Nephron (organoid): ENCODE measurements around the gene MYO1B.
A peak's percentile ranks its signal among the peaks of the same experiment; 100 is the strongest.

Experiments
- H3K27ac Mint-ChIP-seq, 3 experiments: 2 replicates each; pipeline ENCODE4 v1.8.0; 2020; ENCODE audit warnings: mixed read lengths in 3 of 3, mild to moderate bottlenecking in 2 of 3, moderate library complexity in 1 of 3
- H3K27me3 Mint-ChIP-seq: 2 replicates; pipeline ENCODE4 v1.8.0; 2021; ENCODE audit warnings: low read depth, mild to moderate bottlenecking, moderate library complexity, mixed read lengths
- H3K36me3 Mint-ChIP-seq: 2 replicates; pipeline ENCODE4 v1.8.0; 2020; ENCODE audit warnings: low read depth, mixed read lengths
- H3K4me1 Mint-ChIP-seq: 2 replicates; pipeline ENCODE4 v1.8.0; 2020; ENCODE audit warnings: mixed read lengths
- H3K4me3 Mint-ChIP-seq, 3 experiments: 2 replicates each; pipeline ENCODE4 v1.8.0; 2020; ENCODE audit warnings: mild to moderate bottlenecking in 3 of 3, mixed read lengths in 3 of 3, moderate library complexity in 2 of 3
- H3K9me3 Mint-ChIP-seq: 2 replicates; pipeline ENCODE4 v1.8.0; 2020; ENCODE audit warnings: mixed read lengths
- CTCF ChIP-seq, 3 experiments: fragments of 200-600 bp; sonication (generic); IDR thresholded peaks; one replicate each; pipeline ENCODE4 v1.5.0; 2021; ENCODE audit warnings: antibody characterized with exemption in 3 of 3; ENCODE audit not compliant: unreplicated experiment in 3 of 3

The MYO1B gene

GRCh38 chr2:191268596-191268995 lies 23.4 kb downstream of the MYO1B start:
- no peak overlapping the region for H3K27ac Mint-ChIP-seq
- H3K9me3 Mint-ChIP-seq = no peaks in the 10 kb centered on the region
- H3K4me3 Mint-ChIP-seq = no peak overlapping the region
- peaks cover 33% of the 10 kb centered on the region for H3K4me1 Mint-ChIP-seq
- TF ChIP-seq CTCF (IDR thresholded peaks at IDR 0.05; ENCODE audit: unreplicated experiment in 3 of 3) = no peak
- no peaks in the 10 kb centered on the region for H3K27me3 Mint-ChIP-seq
- H3K36me3 Mint-ChIP-seq = no peaks in the 10 kb centered on the region

- no peaks in the 10 kb centered on the region for H3K9me3 Mint-ChIP-seq
- no peak overlapping the region for H3K4me3 Mint-ChIP-seq
- H3K27me3 Mint-ChIP-seq = no peaks in the 10 kb centered on the region
- H3K4me1 Mint-ChIP-seq = peaks cover 34% of the 10 kb centered on the region
- peak overlapping the region in 1 of 3 experiments; percentile 47 for H3K27ac Mint-ChIP-seq
- TF ChIP-seq CTCF (IDR thresholded peaks at IDR 0.05; ENCODE audit: unreplicated experiment in 3 of 3) = no peak
- no peaks in the 10 kb centered on the region for H3K36me3 Mint-ChIP-seq
Observed at GRCh38 chr2:191270306-191271161, 25.3 kb downstream of the MYO1B start.

- H3K27ac Mint-ChIP-seq = no peak overlapping the region
- H3K9me3 Mint-ChIP-seq = no peaks in the 10 kb centered on the region
- no peaks in the 10 kb centered on the region for H3K27me3 Mint-ChIP-seq
- TF ChIP-seq CTCF (IDR thresholded peaks at IDR 0.05; ENCODE audit: unreplicated experiment in 3 of 3) = no peak
- no peak overlapping the region for H3K4me3 Mint-ChIP-seq
- H3K36me3 Mint-ChIP-seq = peaks cover 11% of the 10 kb centered on the region
- peaks cover 22% of the 10 kb centered on the region for H3K4me1 Mint-ChIP-seq
Observed at GRCh38 chr2:191272064-191272463, 26.9 kb downstream of the MYO1B start.

- Mint-ChIP-seq H3K27ac (no peak overlapping the region), H3K4me1 (peaks cover 11% of the 10 kb centered on the region), H3K36me3 (peaks cover 32% of the 10 kb centered on the region), H3K9me3 (no peaks in the 10 kb centered on the region), H3K4me3 (no peak overlapping the region), H3K27me3 (no peaks in the 10 kb centered on the region)
- no peak for TF ChIP-seq CTCF (IDR thresholded peaks at IDR 0.05; ENCODE audit: unreplicated experiment in 3 of 3)
Observed at GRCh38 chr2:191274413-191274815, 29.2 kb downstream of the MYO1B start.

- H3K9me3 Mint-ChIP-seq = no peaks in the 10 kb centered on the region
- no peak overlapping the region for H3K4me3 Mint-ChIP-seq
- no peaks in the 10 kb centered on the region for H3K27me3 Mint-ChIP-seq
- peaks cover 50% of the 10 kb centered on the region for H3K36me3 Mint-ChIP-seq
- no peak overlapping the region for H3K27ac Mint-ChIP-seq
- no peak for TF ChIP-seq CTCF (IDR thresholded peaks at IDR 0.05; ENCODE audit: unreplicated experiment in 3 of 3)
- H3K4me1 Mint-ChIP-seq = peaks cover 22% of the 10 kb centered on the region
Observed at GRCh38 chr2:191276792-191277465, 31.7 kb downstream of the MYO1B start.
